OCI-LY3 (cell line): ENCODE data around the gene ZNF853.

Experiments
- H2AFZ ChIP-seq: fragments of 200-600, 300-600 bp; shearing (Covaris generic); 2 replicates; pipeline ENCODE4 v1.6.0; 2014; ENCODE audit warnings: antibody characterized with exemption, low read depth, low read length
- H3K27ac ChIP-seq: fragments of 200-600, 300-600 bp; sonication (generic); 2 replicates; pipeline ENCODE4 v1.5.1; 2014; ENCODE audit warnings: mild to moderate bottlenecking, low read length, moderate library complexity, mixed read lengths
- H3K27me3 ChIP-seq: fragments of 200-600, 300-600 bp; sonication (generic); 2 replicates; pipeline ENCODE4 v1.6.1; 2014; ENCODE audit warnings: low read depth, low read length, mixed read lengths
- H3K36me3 ChIP-seq: fragments of 200-600, 300-600 bp; sonication (generic); replicated peaks from 2 replicates; pipeline ENCODE3; 2014; ENCODE audit warnings: low read depth, low read length, mixed read lengths
- H3K4me1 ChIP-seq: fragments of 300-600, 200-600 bp; sonication (generic); 2 replicates; pipeline ENCODE4 v1.6.1; 2014; ENCODE audit warnings: low read length, mixed read lengths
- H3K4me2 ChIP-seq: fragments of 200-600, 300-600 bp; sonication (generic); 2 replicates; pipeline ENCODE4 v1.6.1; 2014; ENCODE audit warnings: low read length, mixed read lengths
- H3K4me3 ChIP-seq: fragments of 300-600, 200-600 bp; sonication (generic); 2 replicates; pipeline ENCODE4 v1.5.1; 2014; ENCODE audit warnings: antibody characterized with exemption, mild to moderate bottlenecking, low read length, moderate library complexity
- H3K79me2 ChIP-seq: fragments of 300-600, 200-600 bp; shearing (Covaris generic); 2 replicates; pipeline ENCODE4 v1.6.1; 2014; ENCODE audit warnings: mild to moderate bottlenecking, low read length, mixed read lengths
- H3K9ac ChIP-seq: fragments of 300-600, 200-600 bp; shearing (Covaris generic); 2 replicates; pipeline ENCODE4 v1.6.0; 2014; ENCODE audit warnings: mild to moderate bottlenecking, low read length, moderate library complexity
- H3K9me3 ChIP-seq: fragments of 200-600, 300-600 bp; shearing (Covaris generic); 2 replicates; pipeline ENCODE4 v1.6.1; 2014; ENCODE audit warnings: low read length, mixed read lengths; ENCODE audit not compliant: insufficient read depth
- H4K20me1 ChIP-seq: fragments of 200-600, 300-600 bp; sonication (generic); 2 replicates; pipeline ENCODE4 v1.6.1; 2016; ENCODE audit warnings: low read length, mixed read lengths; ENCODE audit not compliant: insufficient read depth
- CTCF ChIP-seq: fragments of 200-600, 300-600 bp; sonication (generic); IDR thresholded peaks from 2 replicates; pipeline ENCODE4 v1.5.1; 2014; ENCODE audit warnings: antibody characterized with exemption, low read length, low read depth
- EZH2phosphoT487 ChIP-seq: fragments of 200-600 bp; shearing (Covaris generic); IDR thresholded peaks from 2 replicates; pipeline ENCODE4 v1.6.1; 2018; ENCODE audit warnings: antibody characterized with exemption, mixed run types, low read depth

Gene ZNF853

DNA sequence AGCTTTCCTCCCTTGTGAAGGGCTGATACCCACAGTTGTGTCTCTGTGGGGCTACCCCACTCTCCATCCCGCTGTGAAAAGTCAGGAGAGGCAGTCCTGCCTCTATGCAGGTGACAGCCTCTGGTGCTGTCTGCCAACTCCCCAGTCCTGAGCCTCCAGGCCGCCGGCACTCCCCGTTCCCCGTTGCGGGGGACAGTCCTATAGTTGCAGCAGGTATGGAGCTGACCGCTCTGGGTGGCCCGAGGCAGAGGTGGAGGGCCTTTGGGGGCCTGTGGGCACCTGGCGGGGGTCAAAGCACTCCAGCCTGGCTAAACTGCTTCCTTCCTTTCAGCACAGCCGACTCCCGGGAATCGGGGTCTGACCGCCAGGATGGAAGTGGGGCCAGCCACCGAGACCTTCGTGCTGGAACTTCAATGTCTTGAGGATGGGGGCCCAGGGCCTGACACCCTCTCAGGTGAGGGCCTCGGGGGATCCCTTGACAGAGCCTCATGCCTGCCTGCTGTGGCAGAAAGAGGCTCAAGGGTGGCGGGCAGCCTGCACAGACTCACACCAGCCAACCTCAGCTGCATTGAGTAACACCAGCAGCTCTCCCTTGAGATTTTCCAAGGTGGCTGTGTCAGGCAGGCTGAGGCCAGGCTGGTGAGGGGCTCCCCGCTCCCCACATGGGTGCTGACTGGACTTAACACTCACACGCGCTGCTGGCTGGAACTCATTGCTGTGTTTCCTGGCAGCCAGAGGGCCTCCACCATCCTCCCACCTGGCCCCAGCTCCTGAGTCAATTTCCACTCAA is 1.6 kb downstream of the ZNF853 start:
- Histone ChIP-seq H3K9me3 (no peaks in the 10 kb centered on the region), H3K4me3 (no peak overlapping the region), H3K4me2 (no peak overlapping the region), H3K27ac (no peak overlapping the region), H2AFZ (no peak overlapping the region), H3K4me1 (peaks cover 18% of the 10 kb centered on the region), H3K27me3 (no peaks in the 10 kb centered on the region), H3K9ac (no peak overlapping the region), H4K20me1 (no peaks in the 10 kb centered on the region), H3K79me2 (no peaks in the 10 kb centered on the region), H3K36me3 (no peaks in the 10 kb centered on the region)
- TF ChIP-seq CTCF (no peak), EZH2phosphoT487 (no peak)

- Histone ChIP-seq H3K27me3 (no peaks in the 10 kb centered on the region), H3K79me2 (no peaks in the 10 kb centered on the region), H2AFZ (no peak overlapping the region), H4K20me1 (no peaks in the 10 kb centered on the region), H3K9ac (no peak overlapping the region), H3K4me1 (peaks cover 19% of the 10 kb centered on the region), H3K27ac (no peak overlapping the region), H3K4me3 (no peak overlapping the region), H3K36me3 (no peaks in the 10 kb centered on the region), H3K9me3 (no peaks in the 10 kb centered on the region), H3K4me2 (no peak overlapping the region)
- no peak for TF ChIP-seq EZH2phosphoT487
- TF ChIP-seq CTCF = no peak
These were observed 3.2 kb downstream of the ZNF853 start for GRCh38 chr7:6618621-6619020.

DNA sequence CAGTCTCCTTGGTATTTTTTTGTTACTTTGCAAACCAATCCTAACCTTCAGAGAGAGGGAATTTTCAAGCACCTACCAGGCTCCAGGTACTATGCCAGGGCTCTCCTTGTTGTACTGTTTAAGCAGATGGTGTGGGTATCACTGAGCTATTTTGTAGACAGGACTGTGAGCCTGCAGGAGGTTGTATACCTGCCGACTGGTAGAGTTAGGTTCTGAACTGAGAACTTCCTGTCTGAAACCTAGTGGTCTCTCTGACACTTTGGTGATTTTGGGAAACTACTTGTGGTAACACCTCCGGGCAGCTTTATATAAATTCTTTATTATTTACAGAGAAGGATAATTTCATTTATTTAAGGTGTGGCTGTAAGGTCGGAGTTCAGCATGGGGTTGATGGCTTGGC is 4.6 kb downstream of the ZNF853 start:
- H3K27ac ChIP-seq = no peak overlapping the region
- peaks cover 26% of the 10 kb centered on the region for H3K4me1 ChIP-seq
- H2AFZ ChIP-seq = no peak overlapping the region
- no peaks in the 10 kb centered on the region for H3K79me2 ChIP-seq
- H4K20me1 ChIP-seq = no peaks in the 10 kb centered on the region
- peak overlapping the region; percentile 28; the same call in 1 of the 2 replicates for H3K4me2 ChIP-seq
- H3K36me3 ChIP-seq = no peaks in the 10 kb centered on the region
- H3K27me3 ChIP-seq = no peaks in the 10 kb centered on the region
- H3K9me3 ChIP-seq = no peaks in the 10 kb centered on the region
- TF ChIP-seq CTCF = no peak
- TF ChIP-seq EZH2phosphoT487 = no peak
- H3K4me3 ChIP-seq = no peak overlapping the region
- no peak overlapping the region for H3K9ac ChIP-seq

GRCh38 chr7:6621195-6622133 is 6.1 kb downstream of the ZNF853 start:
- TF ChIP-seq CTCF (no peak), EZH2phosphoT487 (no peak)
- H4K20me1 ChIP-seq = no peaks in the 10 kb centered on the region
- H3K4me3 ChIP-seq = peak overlapping the region; percentile 33; the same call in 1 of the 2 replicates
- H3K36me3 ChIP-seq = no peaks in the 10 kb centered on the region
- H3K9me3 ChIP-seq = no peaks in the 10 kb centered on the region
- no peaks in the 10 kb centered on the region for H3K79me2 ChIP-seq
- H3K27ac ChIP-seq = no peak overlapping the region
- no peak overlapping the region for H3K9ac ChIP-seq
- H3K4me1 ChIP-seq = peaks cover 26% of the 10 kb centered on the region
- H3K4me2 ChIP-seq = peak overlapping the region; percentile 36
- H3K27me3 ChIP-seq = no peaks in the 10 kb centered on the region
- no peak overlapping the region for H2AFZ ChIP-seq
